Measurements from ENCODE around the gene TAF6. TPM values are rescaled to one million over a fixed set of nuclear protein-coding genes. Genes with fewer than 3 reads are reported as not detected.

The TAF6 gene
- total RNA-seq, 1 experiment from 2014 or later = 47.2 TPM

- CTCF ChIA-PET = interaction anchor here (0.7 kb wide), 1 partner anchor 652 kb away, joined by 3 read pairs; no protein-coding TSS in a partner anchor
- Mint-ChIP-seq H3K36me3 (ENCODE audit: insufficient read depth, unreplicated experiment) (peaks cover 29% of the 10 kb centered on the region), H3K9me3 (ENCODE audit: unreplicated experiment) (no peaks in the 10 kb centered on the region), H3K4me3 (ENCODE audit: unreplicated experiment) (peak overlapping the region; percentile 98), H3K4me1 (ENCODE audit: insufficient read depth, unreplicated experiment) (peaks cover 7% of the 10 kb centered on the region), H3K27me3 (ENCODE audit: insufficient read depth, unreplicated experiment) (no peaks in the 10 kb centered on the region), H3K27ac (ENCODE audit: low read depth, unreplicated experiment) (peak overlapping the region; percentile 99)
- BruUV-seq (replicated peaks) = TSS peak; percentile 49
- intact Hi-C loops (cut with micrococcal nuclease) = loop anchor here (1.0 kb wide), 1 partner anchor 17 kb away; the partner anchor contains the start of genes AP4M1 and MCM7
- POLR2A ChIA-PET = interaction anchor here (8.0 kb wide), 1 partner anchor 16 kb away, joined by 45 read pairs; the partner anchor contains the start of genes AP4M1 and MCM7
- DNase-seq (ENCODE audit: unreplicated experiment) = no peak
- no peak for TF ChIP-seq CTCF (IDR thresholded peaks at IDR 0.05; ENCODE audit: unreplicated experiment)
Measured at GRCh38 chr7:100118388-100119071, 628 bp downstream of the TAF6 start.

GRCh38 chr7:100115026-100115425, 4.1 kb downstream of the TAF6 start:
- no peak for TF ChIP-seq CTCF (IDR thresholded peaks at IDR 0.05; ENCODE audit: unreplicated experiment)
- CTCF ChIA-PET = interaction anchor here (0.7 to 1.2 kb wide), 2 partner anchors 13 to 33 kb away, joined by 3 to 5 read pairs; no protein-coding TSS in a partner anchor
- peaks cover 51% of the 10 kb centered on the region for H3K36me3 Mint-ChIP-seq (ENCODE audit: insufficient read depth, unreplicated experiment)
- H3K27me3 Mint-ChIP-seq (ENCODE audit: insufficient read depth, unreplicated experiment) = no peaks in the 10 kb centered on the region
- no peak overlapping the region for H3K27ac Mint-ChIP-seq (ENCODE audit: low read depth, unreplicated experiment)
- DNase-seq (ENCODE audit: unreplicated experiment) = no peak
- POLR2A ChIA-PET = interaction anchor here (0.6 to 8.0 kb wide), 3 partner anchors 12 to 13 kb away, joined by 3 to 45 read pairs (median 6); partner anchors contain the start of genes AP4M1, MBLAC1 and MCM7
- H3K9me3 Mint-ChIP-seq (ENCODE audit: unreplicated experiment) = no peaks in the 10 kb centered on the region
- intact Hi-C loops (cut with micrococcal nuclease) = no loop called here
- BruUV-seq (replicated peaks) = no TSS peak
- no peaks in the 10 kb centered on the region for H3K4me1 Mint-ChIP-seq (ENCODE audit: insufficient read depth, unreplicated experiment)
- no peak overlapping the region for H3K4me3 Mint-ChIP-seq (ENCODE audit: unreplicated experiment)

- Mint-ChIP-seq H3K27ac (ENCODE audit: low read depth, unreplicated experiment) (no peak overlapping the region), H3K4me3 (ENCODE audit: unreplicated experiment) (no peak overlapping the region), H3K9me3 (ENCODE audit: unreplicated experiment) (no peaks in the 10 kb centered on the region), H3K36me3 (ENCODE audit: insufficient read depth, unreplicated experiment) (peaks cover 58% of the 10 kb centered on the region), H3K27me3 (ENCODE audit: insufficient read depth, unreplicated experiment) (no peaks in the 10 kb centered on the region), H3K4me1 (ENCODE audit: insufficient read depth, unreplicated experiment) (no peaks in the 10 kb centered on the region)
- no peak for DNase-seq (ENCODE audit: unreplicated experiment)
- BruUV-seq (replicated peaks) = no TSS peak
- POLR2A ChIA-PET = interaction anchor here (8.0 kb wide), 1 partner anchor 9 kb away, joined by 45 read pairs; the partner anchor contains the start of genes AP4M1 and MCM7
- no peak for TF ChIP-seq CTCF (IDR thresholded peaks at IDR 0.05; ENCODE audit: unreplicated experiment)
- CTCF ChIA-PET = no interaction called here
- intact Hi-C loops (cut with micrococcal nuclease) = no loop called here
Measured at GRCh38 chr7:100111914-100112313, 7.2 kb downstream of the TAF6 start.

GRCh38 chr7:100111156-100111555, 8.0 kb downstream of the TAF6 start:
- H3K36me3 Mint-ChIP-seq (ENCODE audit: insufficient read depth, unreplicated experiment) = peaks cover 61% of the 10 kb centered on the region
- BruUV-seq (replicated peaks) = no TSS peak
- no peaks in the 10 kb centered on the region for H3K4me1 Mint-ChIP-seq (ENCODE audit: insufficient read depth, unreplicated experiment)
- ChIA-PET POLR2A (interaction anchor here (8.0 kb wide), 1 partner anchor 8 kb away, joined by 45 read pairs; the partner anchor contains the start of genes AP4M1 and MCM7), CTCF (interaction anchor here (0.7 kb wide), 1 partner anchor 191 kb away, joined by 4 read pairs; no protein-coding TSS in a partner anchor)
- intact Hi-C loops (cut with micrococcal nuclease) = no loop called here
- no peaks in the 10 kb centered on the region for H3K27me3 Mint-ChIP-seq (ENCODE audit: insufficient read depth, unreplicated experiment)
- no peak overlapping the region for H3K27ac Mint-ChIP-seq (ENCODE audit: low read depth, unreplicated experiment)
- H3K4me3 Mint-ChIP-seq (ENCODE audit: unreplicated experiment) = no peak overlapping the region
- DNase-seq (ENCODE audit: unreplicated experiment) = no peak
- no peak for TF ChIP-seq CTCF (IDR thresholded peaks at IDR 0.05; ENCODE audit: unreplicated experiment)
- H3K9me3 Mint-ChIP-seq (ENCODE audit: unreplicated experiment) = no peaks in the 10 kb centered on the region

Data from MCF 10A (cell line).